ENCODE data around the gene ACOT8. TPM values are rescaled to one million over a fixed set of nuclear protein-coding genes. Genes with fewer than 3 reads are reported as not detected.

The ACOT8 gene
- total RNA-seq, 1 experiment from 2014 or later, result 36.2 TPM

GRCh38 chr20:45813489-45813888, 43.7 kb downstream of the ACOT8 start:
- H3K9me3 Mint-ChIP-seq (ENCODE audit: unreplicated experiment), result no peaks in the 10 kb centered on the region
- no peaks in the 10 kb centered on the region for H3K27me3 ChIP-seq (replicated peaks; ENCODE audit: control insufficient read depth, insufficient read depth, low read length)
- intact Hi-C loops (cut with micrococcal nuclease; ENCODE audit: unreplicated experiment), result loop anchor here (5.0 kb wide), 2 partner anchors 79 to 159 kb away; partner anchors contain the start of genes CTSA, NEURL2 and ZNF335
- H3K4me3 Mint-ChIP-seq (ENCODE audit: unreplicated experiment), result peak overlapping the region; percentile 95
- peaks cover 20% of the 10 kb centered on the region for H3K36me3 ChIP-seq (ENCODE audit: control insufficient read depth, insufficient read depth, low read length)
- H3K4me1 Mint-ChIP-seq (ENCODE audit: low read depth, unreplicated experiment), result peaks cover 30% of the 10 kb centered on the region
- TF ChIP-seq CTCF (IDR thresholded peaks at IDR 0.05; ENCODE audit: insufficient read depth in 1 of 2, low read depth in 1 of 2, low read length in 1 of 2, severe bottlenecking in 1 of 2, unreplicated experiment in 1 of 2), result no peak
- H3K27ac Mint-ChIP-seq (ENCODE audit: unreplicated experiment), result peak overlapping the region; percentile 92
- DNase-seq, result no peak
- no TSS peak for BruUV-seq (replicated peaks)
- H3K9me3 ChIP-seq, result no peaks in the 10 kb centered on the region
- peak overlapping the region; percentile 91 for H3K4me3 ChIP-seq (ENCODE audit: low read depth, low read length)
- peaks cover 75% of the 10 kb centered on the region for H3K36me3 Mint-ChIP-seq (ENCODE audit: insufficient read depth, unreplicated experiment)
- peaks cover 39% of the 10 kb centered on the region for H3K4me1 ChIP-seq
- ChIA-PET POLR2A (interaction anchor here (0.7 to 1.4 kb wide), 4 partner anchors 20 to 67 kb away, joined by 3 to 6 read pairs (median 4); partner anchors contain the start of genes DNTTIP1, SNX21, WFDC3 and ZSWIM1), CTCF (interaction anchor here (0.6 to 1.0 kb wide), 2 partner anchors 77 to 508 kb away, joined by 3 read pairs; no protein-coding TSS in a partner anchor)
- H3K27me3 Mint-ChIP-seq (ENCODE audit: insufficient read depth, unreplicated experiment), result no peaks in the 10 kb centered on the region

- Histone ChIP-seq H3K27me3 (replicated peaks; ENCODE audit: control insufficient read depth, insufficient read depth, low read length) (no peaks in the 10 kb centered on the region), H3K4me3 (ENCODE audit: low read depth, low read length) (peak overlapping the region; percentile 91), H3K9me3 (no peaks in the 10 kb centered on the region), H3K4me1 (peaks cover 34% of the 10 kb centered on the region), H3K36me3 (ENCODE audit: control insufficient read depth, insufficient read depth, low read length) (peaks cover 20% of the 10 kb centered on the region)
- peak overlapping the region; percentile 92 for H3K27ac Mint-ChIP-seq (ENCODE audit: unreplicated experiment)
- no peak for TF ChIP-seq CTCF (IDR thresholded peaks at IDR 0.05; ENCODE audit: insufficient read depth in 1 of 2, low read depth in 1 of 2, low read length in 1 of 2, severe bottlenecking in 1 of 2, unreplicated experiment in 1 of 2)
- peaks cover 26% of the 10 kb centered on the region for H3K4me1 Mint-ChIP-seq (ENCODE audit: low read depth, unreplicated experiment)
- H3K9me3 Mint-ChIP-seq (ENCODE audit: unreplicated experiment), result no peaks in the 10 kb centered on the region
- DNase-seq, result no peak
- intact Hi-C loops (cut with micrococcal nuclease; ENCODE audit: unreplicated experiment), result loop anchor here (5.0 kb wide), 2 partner anchors 79 to 159 kb away; partner anchors contain the start of genes CTSA, NEURL2 and ZNF335
- H3K27me3 Mint-ChIP-seq (ENCODE audit: insufficient read depth, unreplicated experiment), result no peaks in the 10 kb centered on the region
- peaks cover 77% of the 10 kb centered on the region for H3K36me3 Mint-ChIP-seq (ENCODE audit: insufficient read depth, unreplicated experiment)
- TSS peak; percentile 69 for BruUV-seq (replicated peaks)
- ChIA-PET CTCF (interaction anchor here (1.0 kb wide), 1 partner anchor 77 kb away, joined by 3 read pairs; no protein-coding TSS in a partner anchor), POLR2A (interaction anchor here (0.7 to 1.3 kb wide), 3 partner anchors 21 to 68 kb away, joined by 3 to 6 read pairs (median 3); partner anchors contain the start of genes SNX21 and ZSWIM1)
- H3K4me3 Mint-ChIP-seq (ENCODE audit: unreplicated experiment), result peak overlapping the region; percentile 95
These were observed 44.2 kb downstream of the ACOT8 start for GRCh38 chr20:45813006-45813340.

- Mint-ChIP-seq H3K4me1 (ENCODE audit: low read depth, unreplicated experiment) (peaks cover 20% of the 10 kb centered on the region), H3K27me3 (ENCODE audit: insufficient read depth, unreplicated experiment) (no peaks in the 10 kb centered on the region), H3K27ac (ENCODE audit: unreplicated experiment) (peak within 1 kb of the TSS; percentile 92), H3K9me3 (ENCODE audit: unreplicated experiment) (no peaks in the 10 kb centered on the region), H3K4me3 (ENCODE audit: unreplicated experiment) (peak within 1 kb of the TSS; percentile 95), H3K36me3 (ENCODE audit: insufficient read depth, unreplicated experiment) (peaks cover 83% of the 10 kb centered on the region)
- Histone ChIP-seq H3K36me3 (ENCODE audit: control insufficient read depth, insufficient read depth, low read length) (peaks cover 20% of the 10 kb centered on the region), H3K4me3 (ENCODE audit: low read depth, low read length) (peak within 1 kb of the TSS; percentile 91), H3K27me3 (replicated peaks; ENCODE audit: control insufficient read depth, insufficient read depth, low read length) (no peaks in the 10 kb centered on the region), H3K4me1 (peaks cover 28% of the 10 kb centered on the region), H3K9me3 (no peaks in the 10 kb centered on the region)
- CTCF ChIA-PET, result interaction anchor here (1.0 kb wide), 1 partner anchor 78 kb away, joined by 3 read pairs; no protein-coding TSS in a partner anchor
- TF ChIP-seq CTCF (IDR thresholded peaks at IDR 0.05; ENCODE audit: insufficient read depth in 1 of 2, low read depth in 1 of 2, low read length in 1 of 2, severe bottlenecking in 1 of 2, unreplicated experiment in 1 of 2), result no peak
- POLR2A ChIA-PET, result interaction anchor here (0.7 to 1.3 kb wide), 3 partner anchors 22 to 69 kb away, joined by 3 to 6 read pairs (median 3); partner anchors contain the start of genes SNX21 and ZSWIM1
- DNase-seq, result peak; percentile 100
- intact Hi-C loops (cut with micrococcal nuclease; ENCODE audit: unreplicated experiment), result loop anchor here (1.0 to 5.0 kb wide), 7 partner anchors 13 to 160 kb away; partner anchors contain the start of genes ACOT8, CTSA, DNTTIP1 and NEURL2
- no TSS peak for BruUV-seq (replicated peaks)
These were observed 44.8 kb downstream of the ACOT8 start, which contains the start of gene UBE2C for GRCh38 chr20:45812157-45813005. Gene UBE2C (plus strand): TSS chr20:45812644. CDS start chr20:45812696, 52 bp downstream.
